NCI-H187 (cell line): ENCODE data around the gene NAPSA.
A peak's percentile ranks its signal among the peaks of the same experiment; 100 is the strongest.
"Not testable (repeated sequence)": the region's sequence is repeated elsewhere in the genome, so short reads cannot be mapped to it uniquely, and the experiment has no call there.

Experiments used
- DNase-seq, 2 experiments: peaks; one replicate each; lab custom pipeline; 2025; lab: John Stamatoyannopoulos, UW

NAPSA gene

GRCh38 chr19:50330365-50331078 lies 34.9 kb downstream of the NAPSA start:
- peak; percentile 94 to 96 for DNase-seq

- DNase-seq, result not testable (repeated sequence)
Observed at GRCh38 chr19:50329926-50330294, 35.5 kb downstream of the NAPSA start.

- peak; percentile 100 for DNase-seq
Observed at GRCh38 chr19:50329146-50329925, 36.1 kb downstream of the NAPSA start, which contains the start of gene KCNC3. Gene KCNC3 (minus strand): TSS chr19:50329377. CDS start chr19:50329082, 295 bp downstream.

GRCh38 chr19:50328873-50329145 lies 36.6 kb downstream of the NAPSA start:
- DNase-seq, result no peak

GRCh38 chr19:50328224-50328872 lies 37.1 kb downstream of the NAPSA start:
- DNase-seq, result peak in 1 of 2 experiments; percentile 57

GRCh38 chr19:50327461-50328223 lies 37.8 kb downstream of the NAPSA start:
- no peak for DNase-seq

- DNase-seq, result no peak
Observed at GRCh38 chr19:50327013-50327412, 38.4 kb downstream of the NAPSA start.

- DNase-seq, result no peak
Observed at GRCh38 chr19:50326101-50326664, 39.3 kb downstream of the NAPSA start.

- DNase-seq, result peak; percentile 87 to 97
Observed at GRCh38 chr19:50325310-50326100, 39.9 kb downstream of the NAPSA start.

- no peak for DNase-seq
Observed at GRCh38 chr19:50324331-50324730, 41.1 kb downstream of the NAPSA start.

- no peak for DNase-seq
Observed at GRCh38 chr19:50323782-50324133, 41.7 kb downstream of the NAPSA start.

GRCh38 chr19:50322931-50323781 lies 42.3 kb downstream of the NAPSA start:
- DNase-seq, result no peak

GRCh38 chr19:50322234-50322633 lies 43.2 kb downstream of the NAPSA start:
- DNase-seq, result no peak

- DNase-seq, result no peak
Observed at GRCh38 chr19:50321831-50322230, 43.6 kb downstream of the NAPSA start.

GRCh38 chr19:50320596-50320995 lies 44.8 kb downstream of the NAPSA start:
- DNase-seq, result no peak

- DNase-seq, result no peak
Observed at GRCh38 chr19:50320051-50320450, 45.4 kb downstream of the NAPSA start.

- DNase-seq, result no peak
Observed at GRCh38 chr19:50319156-50319555, 46.3 kb downstream of the NAPSA start.

- no peak for DNase-seq
Observed at GRCh38 chr19:50318438-50318837, 47.0 kb downstream of the NAPSA start.

GRCh38 chr19:50317115-50317514 lies 48.3 kb downstream of the NAPSA start:
- no peak for DNase-seq

GRCh38 chr19:50315773-50316448 lies 49.5 kb downstream of the NAPSA start:
- peak in 1 of 2 experiments; percentile 55 for DNase-seq
